ENCODE measurements around the gene CLDND2. TPM values are rescaled to one million over a fixed set of nuclear protein-coding genes. Genes with fewer than 3 reads are reported as not detected.

Gene CLDND2
- total and polyA plus RNA-seq, 2 of the 8 experiments (the other 6 are each of a cell fraction or from before 2014, with no cell fraction given) = 0.21 to 0.56 TPM

DNA sequence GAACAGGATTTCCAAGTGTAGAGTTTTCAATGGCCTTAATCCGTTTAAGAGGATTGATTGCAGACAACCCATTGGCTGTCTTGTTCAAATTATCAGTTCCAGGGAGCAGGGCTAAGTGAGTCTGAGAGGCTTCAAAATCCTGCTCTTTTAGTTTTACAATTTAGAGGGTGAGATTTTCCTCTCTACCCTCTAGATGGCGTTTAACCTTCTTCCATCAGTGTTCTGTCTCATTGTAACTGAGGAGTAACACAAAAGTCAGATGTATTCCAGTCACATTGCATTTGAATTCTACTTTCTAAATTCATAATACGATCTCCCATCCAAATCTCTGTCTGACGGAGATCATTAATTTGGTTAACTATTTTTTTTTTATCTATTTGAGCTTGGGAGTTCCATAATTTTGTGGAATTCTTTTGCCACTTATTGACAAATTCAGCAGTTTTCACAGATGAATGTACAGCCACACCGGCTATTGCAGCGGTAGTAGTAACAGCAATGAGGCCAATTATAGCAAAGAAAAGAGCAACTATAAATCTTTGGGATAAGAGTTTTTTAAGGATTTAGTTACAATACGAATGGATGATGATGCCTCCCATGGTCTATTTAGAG, 29.4 kb upstream of the CLDND2 start:
- ChIA-PET POLR2A (ENCODE audit: partially characterized antibody) (interaction anchor here (0.6 to 1.5 kb wide), 3 partner anchors 10 to 39 kb away, joined by 3 to 4 read pairs (median 3); no protein-coding TSS in a partner anchor), CTCF (ENCODE audit: partially characterized antibody) (interaction anchor here (0.6 to 7.0 kb wide), 25 partner anchors 10 to 283 kb away, joined by 3 to 74 read pairs (median 4); partner anchors contain the start of genes CLDND2, ETFB, NKG7 and SIGLEC10)
- Histone ChIP-seq H4K8ac (ENCODE audit: extremely low read depth, insufficient read depth, low read length) (no peak overlapping the region), H4K5ac (ENCODE audit: insufficient read length, low read depth, low read length) (no peak overlapping the region), H3K14ac (ENCODE audit: insufficient read length) (no peak overlapping the region), H2BK5ac (ENCODE audit: low read depth, low read length) (no peak overlapping the region), H2BK20ac (ENCODE audit: low read length) (no peak overlapping the region), H2AK5ac (ENCODE audit: low read depth, low read length) (no peak overlapping the region), H3K9me3 (ENCODE audit: insufficient read depth in 2 of 2, low read depth in 1 of 2, low read length in 1 of 2) (peaks cover 18 to 20% of the 10 kb centered on the region in 2 experiments), H2AFZ (ENCODE audit: low read length) (no peak overlapping the region), H2BK12ac (ENCODE audit: low read depth, low read length) (no peak overlapping the region), H3K4me1 (replicated peaks in 1 of 4; ENCODE audit: control insufficient read depth in 3 of 4, insufficient read depth in 4 of 4, low read length in 3 of 4) (peaks cover 0 to 7% (median 0%) of the 10 kb centered on the region in 4 experiments; a peak in 3 of 7 replicates), H3K56ac (replicated peaks; ENCODE audit: insufficient read length, low read depth, low read length) (no peak overlapping the region), H3K18ac (ENCODE audit: extremely low read depth, low read length) (no peak overlapping the region), H3K9ac (replicated peaks in 1 of 4; ENCODE audit: extremely low read depth in 1 of 4, low read depth in 3 of 4, low read length in 3 of 4) (no peak overlapping the region), H4K20me1 (replicated peaks in 1 of 2; ENCODE audit: control insufficient read depth in 1 of 2, insufficient read depth in 2 of 2, low read length in 2 of 2) (no peaks in the 10 kb centered on the region), H2BK120ac (replicated peaks; ENCODE audit: low read depth, low read length) (no peak overlapping the region), H3K36me3 (ENCODE audit: control insufficient read depth in 2 of 4, insufficient read depth in 4 of 4, low read length in 3 of 4) (peaks cover 0 to 7% (median 3%) of the 10 kb centered on the region in 4 experiments; a peak in 4 of 8 replicates), H3K4me2 (ENCODE audit: insufficient read depth in 1 of 2, low read depth in 2 of 2, low read length in 2 of 2) (no peak overlapping the region), H3K27me3 (replicated peaks in 1 of 4; ENCODE audit: control insufficient read depth in 3 of 4, extremely low read depth in 1 of 4, insufficient read depth in 3 of 4, low read length in 3 of 4) (no peaks in the 10 kb centered on the region), H4K91ac (replicated peaks; ENCODE audit: insufficient read length, low read length) (no peak overlapping the region), H3K4ac (replicated peaks; ENCODE audit: insufficient read length, low read depth, low read length) (no peak overlapping the region), H3K4me3 (ENCODE audit: extremely low read depth in 1 of 4, insufficient read depth in 2 of 4, low read depth in 3 of 4, low read length in 4 of 4) (no peak overlapping the region), H3K79me2 (ENCODE audit: control insufficient read depth in 1 of 2, insufficient read depth in 2 of 2, low read length in 2 of 2) (peaks cover 0 to 5% of the 10 kb centered on the region in 2 experiments; a peak in 2 of 4 replicates), H3K79me1 (ENCODE audit: low read depth, low read length) (no peaks in the 10 kb centered on the region), H2BK15ac (ENCODE audit: low read length) (no peak overlapping the region), H3K23ac (ENCODE audit: insufficient read length) (no peak overlapping the region), H3K23me2 (ENCODE audit: low read depth, low read length) (peaks cover 7% of the 10 kb centered on the region), H3K27ac (ENCODE audit: low read depth, low read length) (no peak overlapping the region)
- FAIRE-seq = peak; percentile 75
- no peak for DNase-seq (ENCODE audit: low read depth in 1 of 2, low spot score in 2 of 2)
- WGBS, 2 experiments (ENCODE audit: extremely low coverage in 1 of 2, insufficient coverage in 1 of 2, insufficient read length in 1 of 2, insufficient replicate concordance in 2 of 2, low coverage in 1 of 2, low lambda C conversion rate in 2 of 2, missing lambda C conversion rate in 1 of 2) = 55% methylated on average over 7 of the region's 7 CpGs; no CpG with 5 or more reads in 1 of the 2 experiments
- TF ChIP-seq SIN3A (conservative IDR thresholded peaks at IDR 0.05 in 1 of 2, IDR thresholded peaks at IDR 0.05 in 1 of 2; ENCODE audit: low read depth in 1 of 2, low read length in 2 of 2) (no peak), TEAD4 (IDR thresholded peaks at IDR 0.05; ENCODE audit: low read depth, low read length) (no peak), SUZ12 (IDR thresholded peaks at IDR 0.05; ENCODE audit: low read length) (no peak), RNF2 (IDR thresholded peaks at IDR 0.05; ENCODE audit: borderline replicate concordance, low read depth, low read length, missing control alignments, poor library complexity, severe bottlenecking) (no peak), TAF7 (optimal IDR thresholded peaks at IDR 0.05; ENCODE audit: borderline replicate concordance, low read depth, low read length) (no peak), RAD21 (IDR thresholded peaks at IDR 0.05 in 1 of 2, conservative IDR thresholded peaks at IDR 0.05 in 1 of 2; ENCODE audit: low read depth in 2 of 2, low read length in 2 of 2) (peak; percentile 42 to 44), EZH2 (IDR thresholded peaks at IDR 0.05; ENCODE audit: low read depth, low read length, severe bottlenecking) (no peak)
- TF ChIP-seq, protein P1, sequence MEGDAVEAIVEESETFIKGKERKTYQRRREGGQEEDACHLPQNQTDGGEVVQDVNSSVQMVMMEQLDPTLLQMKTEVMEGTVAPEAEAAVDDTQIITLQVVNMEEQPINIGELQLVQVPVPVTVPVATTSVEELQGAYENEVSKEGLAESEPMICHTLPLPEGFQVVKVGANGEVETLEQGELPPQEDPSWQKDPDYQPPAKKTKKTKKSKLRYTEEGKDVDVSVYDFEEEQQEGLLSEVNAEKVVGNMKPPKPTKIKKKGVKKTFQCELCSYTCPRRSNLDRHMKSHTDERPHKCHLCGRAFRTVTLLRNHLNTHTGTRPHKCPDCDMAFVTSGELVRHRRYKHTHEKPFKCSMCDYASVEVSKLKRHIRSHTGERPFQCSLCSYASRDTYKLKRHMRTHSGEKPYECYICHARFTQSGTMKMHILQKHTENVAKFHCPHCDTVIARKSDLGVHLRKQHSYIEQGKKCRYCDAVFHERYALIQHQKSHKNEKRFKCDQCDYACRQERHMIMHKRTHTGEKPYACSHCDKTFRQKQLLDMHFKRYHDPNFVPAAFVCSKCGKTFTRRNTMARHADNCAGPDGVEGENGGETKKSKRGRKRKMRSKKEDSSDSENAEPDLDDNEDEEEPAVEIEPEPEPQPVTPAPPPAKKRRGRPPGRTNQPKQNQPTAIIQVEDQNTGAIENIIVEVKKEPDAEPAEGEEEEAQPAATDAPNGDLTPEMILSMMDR (IDR thresholded peaks at IDR 0.05; ENCODE audit: control extremely low read depth in 1 of 3, insufficient read depth in 1 of 3, low read depth in 1 of 3, low read length in 3 of 3) = peak in 2 of 3 experiments; percentile 29 to 61; a peak in 2 of 4 replicates

Data from H1 (cell line).